Gastrocnemius medialis (tissue), 4 donors: ENCODE results near the gene ITGB3BP. TPM values are rescaled to one million over a fixed set of nuclear protein-coding genes. Genes with fewer than 3 reads are reported as not detected.

Experiments
- ATAC-seq, 2 donors: fragments of 150-250 bp; one replicate each; pipeline ENCODE4 v1.9.1; 2016
- DNase-seq, 2 donors: peaks; one replicate each; pipeline ENCODE4 v3.0.0-alpha.2; 2019
- H3K27ac ChIP-seq, 4 donors: fragments of 200-600 bp; sonication (generic); 1 replicate in 1 of 4; 2 replicates in 3 of 4; pipeline ENCODE4 v1.5.1; 2016 to 2018; ENCODE audit warnings: mild to moderate bottlenecking in 2 of 4, moderate library complexity in 1 of 4
- H3K27me3 ChIP-seq, 3 donors: fragments of 200-600 bp; sonication (generic) in 2 of 3; 1 replicate in 1 of 3; 2 replicates in 2 of 3; pipeline versions ENCODE4 v1.5.1 to v1.6.0; 2016 to 2019; ENCODE audit warnings: mild to moderate bottlenecking in 1 of 3, moderate library complexity in 1 of 3
- H3K36me3 ChIP-seq, 2 donors: fragments of 200-600 bp; sonication (generic) in 1 of 2; one replicate each; pipeline ENCODE4 v1.5.1; 2017 to 2018
- H3K4me1 ChIP-seq, 2 donors: fragments of 200-600 bp; sonication (generic) in 1 of 2; one replicate each; pipeline ENCODE4 v1.5.1; 2016 to 2017; ENCODE audit warnings: mild to moderate bottlenecking in 2 of 2
- H3K4me3 ChIP-seq, 4 donors: fragments of 200-600 bp; sonication (generic) in 3 of 4; 1 replicate in 1 of 4; 2 replicates in 3 of 4; pipeline ENCODE4 v1.5.1; 2016 to 2019; ENCODE audit warnings: mild to moderate bottlenecking in 2 of 4
- H3K9me3 ChIP-seq, 3 donors: fragments of 200-600 bp; sonication (generic) in 2 of 3; 1 replicate in 1 of 3; 2 replicates in 2 of 3; pipeline ENCODE4 v1.5.1; 2016 to 2019
- POLR2A ChIP-seq, 2 donors: fragments of 450-650 bp; IDR thresholded peaks; one replicate each; pipeline ENCODE4 v1.6.1; 2017; ENCODE audit warnings: antibody characterized with exemption in 2 of 2, mild to moderate bottlenecking in 2 of 2, moderate library complexity in 2 of 2
- in situ Hi-C, 4 donors: fragments of 200-750 bp; cut with MboI; loops; one replicate each; pipeline versions ENCODE4 v1.15.0 to v1.8.0; 2017; ENCODE audit warnings: low sequenced_read_pairs in 4 of 4
- intact Hi-C: fragments of 100-400 bp; cut with DNase I; formaldehyde crosslinking; loops from one replicate; pipeline ENCODE4 v1.15.1; 2023; ENCODE audit warnings: low total_unique reads
- total RNA-seq, 4 donors: library from RNA; depleted of rRNA; stranded (reverse); fragments of >200 nt; gene quantifications; one replicate each; pipeline versions ENCODE4 v1.1.0 to v1.2.3, GENCODE V29; 2016
- TF ChIP-seq, protein P1 (sequence below), 5 experiments: fragments of 450-650 bp in 3 of 5; fragments of 200-600 bp in 2 of 5; sonication (generic) in 2 of 5; IDR thresholded peaks in 4 of 5; conservative IDR thresholded peaks in 1 of 5; 1 replicate in 4 of 5; 2 replicates in 1 of 5; pipeline ENCODE4 v1.5.1; 2016 to 2019; ENCODE audit warnings: antibody characterized with exemption in 5 of 5, mild to moderate bottlenecking in 3 of 5, moderate library complexity in 3 of 5

The ITGB3BP gene
- total RNA-seq, 4 donors from 2014 or later, result 1.6 to 6.1 (median 3.9) TPM

DNA sequence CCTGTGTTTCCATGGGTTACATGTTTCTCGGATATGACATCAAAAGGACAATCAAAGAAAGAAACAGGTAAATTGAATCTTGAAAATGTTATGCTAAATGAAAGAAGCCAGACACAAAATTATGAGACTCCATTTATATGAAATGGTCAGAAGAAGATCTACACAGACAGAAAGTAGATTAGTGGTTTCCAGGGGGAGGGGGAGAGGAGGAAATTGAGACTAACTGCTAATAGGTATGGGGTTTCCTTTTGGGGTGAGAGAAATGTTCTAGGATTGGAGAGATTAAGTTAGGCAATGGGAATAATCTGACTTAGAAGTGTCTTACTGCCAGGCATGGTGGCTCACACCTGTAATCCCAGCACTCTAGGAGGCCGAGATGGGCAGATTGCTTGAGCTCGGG is 21.8 kb downstream of the ITGB3BP start:
- DNase-seq (no peak), ATAC-seq (no peak)
- no peaks in the 10 kb centered on the region for H3K9me3 ChIP-seq
- TF ChIP-seq, protein P1, sequence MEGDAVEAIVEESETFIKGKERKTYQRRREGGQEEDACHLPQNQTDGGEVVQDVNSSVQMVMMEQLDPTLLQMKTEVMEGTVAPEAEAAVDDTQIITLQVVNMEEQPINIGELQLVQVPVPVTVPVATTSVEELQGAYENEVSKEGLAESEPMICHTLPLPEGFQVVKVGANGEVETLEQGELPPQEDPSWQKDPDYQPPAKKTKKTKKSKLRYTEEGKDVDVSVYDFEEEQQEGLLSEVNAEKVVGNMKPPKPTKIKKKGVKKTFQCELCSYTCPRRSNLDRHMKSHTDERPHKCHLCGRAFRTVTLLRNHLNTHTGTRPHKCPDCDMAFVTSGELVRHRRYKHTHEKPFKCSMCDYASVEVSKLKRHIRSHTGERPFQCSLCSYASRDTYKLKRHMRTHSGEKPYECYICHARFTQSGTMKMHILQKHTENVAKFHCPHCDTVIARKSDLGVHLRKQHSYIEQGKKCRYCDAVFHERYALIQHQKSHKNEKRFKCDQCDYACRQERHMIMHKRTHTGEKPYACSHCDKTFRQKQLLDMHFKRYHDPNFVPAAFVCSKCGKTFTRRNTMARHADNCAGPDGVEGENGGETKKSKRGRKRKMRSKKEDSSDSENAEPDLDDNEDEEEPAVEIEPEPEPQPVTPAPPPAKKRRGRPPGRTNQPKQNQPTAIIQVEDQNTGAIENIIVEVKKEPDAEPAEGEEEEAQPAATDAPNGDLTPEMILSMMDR (IDR thresholded peaks at IDR 0.05 in 4 of 5, conservative IDR thresholded peaks at IDR 0.05 in 1 of 5), result no peak
- no peak for TF ChIP-seq POLR2A (IDR thresholded peaks at IDR 0.05)
- intact Hi-C loops, result no loop called here
- no peaks in the 10 kb centered on the region for H3K4me1 ChIP-seq
- peaks cover 0 to under 1% of the 10 kb centered on the region in 2 donors for H3K36me3 ChIP-seq
- H3K4me3 ChIP-seq, result no peak overlapping the region
- no peak overlapping the region for H3K27ac ChIP-seq
- in situ Hi-C loops, result no loop called here
- H3K27me3 ChIP-seq, result no peaks in the 10 kb centered on the region

DNA sequence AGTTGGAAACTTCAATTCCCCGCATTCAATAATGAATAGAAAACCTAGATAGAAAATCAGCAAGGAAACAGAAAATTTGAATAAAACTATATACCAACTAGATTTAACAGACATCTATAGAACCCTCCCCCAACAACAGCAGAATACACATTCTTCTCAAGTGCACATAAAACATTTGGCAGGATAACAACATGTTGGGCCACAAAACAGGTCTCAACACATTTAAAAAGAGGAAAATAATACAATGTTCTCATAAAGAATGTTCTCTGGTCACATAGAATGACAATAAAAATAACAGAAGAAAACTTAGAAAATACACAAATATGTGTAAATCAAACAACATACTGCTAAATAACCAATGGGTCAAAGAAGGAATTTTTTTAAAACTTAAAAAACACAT is 24.9 kb downstream of the ITGB3BP start:
- Histone ChIP-seq H3K9me3 (no peaks in the 10 kb centered on the region), H3K4me1 (no peaks in the 10 kb centered on the region), H3K27ac (no peak overlapping the region), H3K27me3 (no peaks in the 10 kb centered on the region), H3K4me3 (no peak overlapping the region), H3K36me3 (no peaks in the 10 kb centered on the region)
- in situ Hi-C loops (no loop called here), intact Hi-C loops (no loop called here)
- DNase-seq (no peak), ATAC-seq (no peak)
- TF ChIP-seq POLR2A (IDR thresholded peaks at IDR 0.05), result no peak
- TF ChIP-seq, protein P1 (IDR thresholded peaks at IDR 0.05 in 4 of 5, conservative IDR thresholded peaks at IDR 0.05 in 1 of 5), result no peak

DNA sequence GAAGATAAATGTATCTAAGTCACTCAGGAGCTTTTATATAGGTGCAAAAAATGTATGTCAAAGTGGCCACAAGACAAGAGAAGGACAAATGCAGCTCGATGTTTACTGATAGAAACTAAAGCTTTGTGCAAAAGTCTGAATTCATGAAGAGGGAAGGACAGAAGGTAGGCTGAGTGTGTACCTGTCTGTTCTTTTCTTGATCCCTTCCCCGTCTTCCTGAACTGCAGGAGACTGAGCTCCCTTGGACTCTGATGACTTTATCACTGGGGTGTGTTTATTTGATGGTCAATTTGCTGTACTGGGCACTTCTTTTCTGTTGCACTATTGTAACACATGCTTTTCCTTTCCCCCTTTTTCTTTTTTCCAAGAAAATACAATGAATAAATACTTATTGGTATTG is 25.4 kb downstream of the ITGB3BP start:
- in situ Hi-C loops, result no loop called here
- no peak for DNase-seq
- intact Hi-C loops, result no loop called here

DNA sequence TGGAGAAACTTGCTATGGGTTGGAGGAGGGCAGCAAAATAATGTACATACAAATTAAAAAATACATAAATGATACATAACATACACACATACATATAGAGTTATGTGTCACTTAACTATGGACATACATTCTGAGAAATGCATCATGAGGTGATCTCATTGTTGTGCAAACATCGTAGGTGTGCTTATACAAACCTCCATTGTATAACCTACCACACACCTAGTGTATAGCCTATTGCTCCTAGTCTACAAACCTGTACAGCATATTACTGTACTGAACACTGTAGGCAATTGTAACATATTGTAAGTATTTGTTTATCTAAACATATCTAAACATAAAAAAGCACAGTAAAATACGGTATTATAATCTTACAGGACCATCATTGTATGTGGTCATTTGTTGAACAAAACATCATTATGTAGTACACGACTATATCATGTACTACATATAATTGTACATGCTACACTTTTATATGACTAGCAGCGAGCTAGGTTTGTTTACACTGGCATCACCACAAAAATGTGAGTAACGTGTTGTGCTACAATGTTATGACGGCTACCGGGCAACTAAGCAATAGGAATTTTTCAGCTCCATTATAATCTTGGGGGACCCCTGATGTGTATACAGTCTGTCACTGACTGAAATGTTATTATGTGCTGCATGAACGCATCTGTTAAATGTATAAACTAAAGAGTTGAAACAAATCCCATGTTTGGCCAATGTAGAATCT is 35.5 kb downstream of the ITGB3BP start:
- no peak for DNase-seq
- Histone ChIP-seq H3K9me3 (no peaks in the 10 kb centered on the region), H3K36me3 (no peaks in the 10 kb centered on the region), H3K27ac (no peak overlapping the region), H3K4me3 (no peak overlapping the region), H3K27me3 (no peaks in the 10 kb centered on the region), H3K4me1 (no peaks in the 10 kb centered on the region)
- intact Hi-C loops, result no loop called here
- in situ Hi-C loops, result no loop called here
- TF ChIP-seq POLR2A (IDR thresholded peaks at IDR 0.05), result no peak
- TF ChIP-seq, protein P1 (IDR thresholded peaks at IDR 0.05 in 4 of 5, conservative IDR thresholded peaks at IDR 0.05 in 1 of 5), result no peak
- ATAC-seq, result no peak

More for the DNA sequence above, 25.4 kb downstream of the ITGB3BP start:
- TF ChIP-seq, protein P1 (IDR thresholded peaks at IDR 0.05 in 4 of 5, conservative IDR thresholded peaks at IDR 0.05 in 1 of 5), result no peak
- no peak for TF ChIP-seq POLR2A (IDR thresholded peaks at IDR 0.05)
- Histone ChIP-seq H3K27me3 (no peaks in the 10 kb centered on the region), H3K9me3 (no peaks in the 10 kb centered on the region), H3K4me1 (no peaks in the 10 kb centered on the region), H3K27ac (no peak overlapping the region), H3K36me3 (no peaks in the 10 kb centered on the region), H3K4me3 (no peak overlapping the region)
- ATAC-seq, result no peak

DNA sequence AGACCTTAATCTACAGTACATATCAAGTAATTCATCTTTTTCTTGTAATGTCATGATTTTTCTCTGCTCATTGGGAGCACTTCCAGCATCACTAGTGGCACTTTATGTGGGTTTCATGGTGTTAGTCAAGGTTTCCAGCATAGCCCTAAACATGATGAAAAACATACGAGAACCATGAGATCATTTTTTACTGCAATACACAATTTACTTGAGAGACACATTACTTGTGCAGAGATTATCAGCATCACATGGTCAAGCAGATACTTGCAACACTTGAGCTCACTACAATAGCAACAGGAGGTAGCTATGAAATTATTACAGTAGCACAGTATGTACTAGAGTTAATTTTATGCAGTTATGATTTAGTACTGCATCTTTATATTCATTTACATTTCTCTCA is 36.4 kb downstream of the ITGB3BP start:
- in situ Hi-C loops, result no loop called here
- no peak for TF ChIP-seq POLR2A (IDR thresholded peaks at IDR 0.05)
- TF ChIP-seq, protein P1 (IDR thresholded peaks at IDR 0.05 in 4 of 5, conservative IDR thresholded peaks at IDR 0.05 in 1 of 5), result no peak
- H3K27me3 ChIP-seq, result no peaks in the 10 kb centered on the region
- intact Hi-C loops, result no loop called here
- H3K36me3 ChIP-seq, result no peaks in the 10 kb centered on the region
- H3K4me1 ChIP-seq, result no peaks in the 10 kb centered on the region
- H3K27ac ChIP-seq, result no peak overlapping the region
- H3K4me3 ChIP-seq, result no peak overlapping the region
- no peaks in the 10 kb centered on the region for H3K9me3 ChIP-seq
- ATAC-seq, result no peak
- no peak for DNase-seq
